Caki2 (cell line): ENCODE measurements around the gene CAST. TPM values are rescaled to one million over a fixed set of nuclear protein-coding genes. Genes with fewer than 3 reads are reported as not detected.
"Not testable (repeated sequence)": the region's sequence is repeated elsewhere in the genome, so short reads cannot be mapped to it uniquely, and the experiment has no call there.

Experiments
- DNase-seq: peaks from one replicate; pipeline ENCODE4 v3.0.0-alpha.2; 2015; ENCODE audit warnings: low read depth
- in situ Hi-C: cut with HindIII; loops from 2 replicates; pipeline ENCODE4 v1.10.0; 2016; ENCODE audit warnings: low sequenced_read_pairs, low pct_unique_long_range_greater_than_20kb, mixed read lengths
- total RNA-seq: library from RNA; depleted of rRNA; stranded (reverse); fragments of >200 nt; shearing (Covaris generic); gene quantifications from 2 replicates; pipeline ENCODE4 v1.2.3, GENCODE V29; 2014; ENCODE audit warnings: low replicate concordance

CAST gene
- total RNA-seq, 1 experiment from 2014 or later = 63.5 TPM

GRCh38 chr5:96726802-96727201 lies 64.6 kb downstream of the CAST start:
- DNase-seq = no peak
- in situ Hi-C loops = no loop called here

DNA sequence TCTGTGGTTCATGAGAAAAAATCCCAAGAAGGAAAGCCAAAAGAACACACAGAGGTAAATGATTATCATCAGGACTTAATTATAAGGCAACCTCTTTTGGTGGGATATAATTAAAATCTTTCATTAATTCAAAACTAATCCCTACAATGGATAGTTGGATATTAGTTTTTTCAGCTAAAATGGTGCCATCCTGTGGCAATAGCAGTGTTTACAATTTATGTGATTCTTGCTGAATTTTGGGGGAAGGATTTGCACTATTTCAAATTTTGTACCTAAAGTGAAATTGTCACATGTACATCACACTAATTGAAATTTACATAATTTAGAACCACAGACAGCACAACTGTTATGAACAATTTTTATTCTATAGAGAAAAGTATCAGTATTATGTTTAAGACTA lies 67.0 kb downstream of the CAST start:
- DNase-seq = no peak
- in situ Hi-C loops = no loop called here

GRCh38 chr5:96730586-96730985 lies 68.4 kb downstream of the CAST start:
- in situ Hi-C loops = no loop called here
- no peak for DNase-seq

- in situ Hi-C loops = no loop called here
- DNase-seq = no peak
Measured at GRCh38 chr5:96733771-96734500, 71.8 kb downstream of the CAST start.

DNA sequence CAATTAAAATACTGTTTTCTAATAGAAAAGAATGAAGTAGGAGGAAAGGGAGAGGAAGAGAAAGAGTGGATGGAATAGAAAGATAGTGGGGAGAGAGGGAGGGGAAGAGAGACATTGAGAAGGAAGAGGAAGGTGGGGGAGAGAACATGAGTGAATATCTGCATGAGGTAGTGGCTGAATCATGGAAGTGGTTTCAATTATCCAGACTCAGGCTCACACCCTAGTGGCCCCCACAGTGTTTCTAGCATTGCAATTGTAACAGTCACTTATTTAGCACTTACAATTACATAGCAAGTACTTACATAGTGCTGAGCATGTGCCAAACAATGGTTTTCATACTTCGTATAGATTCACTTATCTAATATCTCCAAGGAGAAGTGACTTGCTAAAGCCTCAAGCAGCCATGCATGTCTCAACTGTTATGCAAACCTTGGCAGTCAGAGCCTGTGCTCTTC lies 72.7 kb downstream of the CAST start:
- in situ Hi-C loops = no loop called here
- no peak for DNase-seq

- DNase-seq = no peak
- in situ Hi-C loops = no loop called here
Measured at GRCh38 chr5:96736937-96737336, 74.8 kb downstream of the CAST start.

- in situ Hi-C loops = no loop called here
- no peak for DNase-seq
Measured at GRCh38 chr5:96741106-96741505, 78.9 kb downstream of the CAST start.

GRCh38 chr5:96741891-96742309 lies 79.7 kb downstream of the CAST start:
- DNase-seq = no peak
- in situ Hi-C loops = no loop called here

GRCh38 chr5:96742538-96742937 lies 80.4 kb downstream of the CAST start:
- no peak for DNase-seq
- in situ Hi-C loops = no loop called here

GRCh38 chr5:96743065-96743768 lies 81.0 kb downstream of the CAST start:
- no peak for DNase-seq
- in situ Hi-C loops = no loop called here

- in situ Hi-C loops = no loop called here
- no peak for DNase-seq
Measured at GRCh38 chr5:96743805-96744204, 81.6 kb downstream of the CAST start.

DNA sequence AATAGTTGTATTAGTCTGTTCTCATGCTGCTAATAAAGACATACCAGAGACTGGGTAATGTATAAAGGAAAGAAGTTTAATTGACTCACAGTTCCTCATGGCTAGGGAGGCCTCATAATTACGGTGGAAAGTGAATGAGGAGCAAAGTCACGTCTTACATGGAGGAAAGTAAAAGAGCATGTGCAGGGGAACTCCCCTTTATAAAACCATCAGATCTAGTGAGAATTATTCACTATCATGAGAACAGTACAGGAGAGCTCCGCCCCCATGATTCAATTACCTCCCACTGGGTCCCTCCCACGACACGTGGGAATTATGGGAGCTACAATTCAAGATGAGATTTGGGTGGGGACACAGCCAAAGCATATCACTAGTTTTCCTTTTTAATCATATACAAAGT lies 82.0 kb downstream of the CAST start:
- in situ Hi-C loops, DNase-seq: not testable (repeated sequence)

DNA sequence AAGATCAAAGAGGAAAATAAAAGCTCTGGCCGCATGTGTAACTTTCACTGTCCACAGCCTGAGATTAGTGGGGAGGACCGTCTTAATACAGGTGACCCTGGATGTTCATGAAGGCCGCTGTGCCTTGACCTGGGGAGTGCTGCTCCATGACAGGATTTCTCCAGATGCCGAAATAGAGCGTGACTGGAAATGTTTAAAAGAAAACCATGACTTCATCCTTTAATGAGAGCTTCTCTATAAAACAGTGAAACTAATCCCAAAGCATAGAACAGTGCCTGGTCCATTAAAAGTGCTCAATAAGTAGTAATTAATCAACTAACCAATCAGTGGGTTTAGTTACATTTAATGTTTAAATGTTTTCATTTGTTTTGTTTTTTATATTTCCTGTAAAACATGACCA lies 82.8 kb downstream of the CAST start:
- in situ Hi-C loops = no loop called here
- DNase-seq = no peak

GRCh38 chr5:96745844-96746531 lies 83.8 kb downstream of the CAST start:
- DNase-seq = no peak
- in situ Hi-C loops = no loop called here

- in situ Hi-C loops = no loop called here
Measured at GRCh38 chr5:96747720-96748119, 85.5 kb downstream of the CAST start.

DNA sequence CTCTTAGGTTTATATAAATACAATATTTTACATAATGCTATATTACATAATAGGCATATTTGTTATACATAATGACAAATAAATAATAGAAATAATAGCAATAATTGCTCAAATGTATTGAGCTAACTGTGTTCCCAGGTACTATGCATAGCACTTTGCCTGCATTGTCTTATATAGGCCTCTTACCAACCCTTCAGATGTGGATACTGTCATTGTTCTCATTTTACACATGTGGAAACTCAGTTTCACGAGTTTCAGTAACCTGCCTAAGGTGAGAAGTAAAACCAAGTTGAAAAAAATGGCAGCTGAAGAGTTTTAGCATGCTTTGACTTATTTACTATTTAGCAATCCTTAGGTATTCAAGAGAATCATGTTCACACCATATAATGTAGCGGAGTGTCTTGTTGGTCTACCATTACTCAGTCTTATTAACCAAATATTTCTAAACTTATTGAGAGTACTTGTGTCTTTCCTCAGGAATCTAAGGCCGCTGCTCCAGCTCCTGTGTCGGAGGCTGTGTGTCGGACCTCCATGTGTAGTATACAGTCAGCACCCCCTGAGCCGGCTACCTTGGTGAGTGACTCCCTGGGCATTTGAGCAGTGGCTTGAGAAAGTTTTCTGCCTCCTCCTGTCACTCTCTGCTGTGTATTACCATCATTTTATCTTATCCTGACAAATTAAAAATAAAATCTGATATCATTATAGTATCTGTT lies 88.1 kb downstream of the CAST start:
- in situ Hi-C loops = no loop called here
- DNase-seq = no peak

More at GRCh38 chr5:96747720-96748119, 85.5 kb downstream of the CAST start:
- DNase-seq = no peak

DNA sequence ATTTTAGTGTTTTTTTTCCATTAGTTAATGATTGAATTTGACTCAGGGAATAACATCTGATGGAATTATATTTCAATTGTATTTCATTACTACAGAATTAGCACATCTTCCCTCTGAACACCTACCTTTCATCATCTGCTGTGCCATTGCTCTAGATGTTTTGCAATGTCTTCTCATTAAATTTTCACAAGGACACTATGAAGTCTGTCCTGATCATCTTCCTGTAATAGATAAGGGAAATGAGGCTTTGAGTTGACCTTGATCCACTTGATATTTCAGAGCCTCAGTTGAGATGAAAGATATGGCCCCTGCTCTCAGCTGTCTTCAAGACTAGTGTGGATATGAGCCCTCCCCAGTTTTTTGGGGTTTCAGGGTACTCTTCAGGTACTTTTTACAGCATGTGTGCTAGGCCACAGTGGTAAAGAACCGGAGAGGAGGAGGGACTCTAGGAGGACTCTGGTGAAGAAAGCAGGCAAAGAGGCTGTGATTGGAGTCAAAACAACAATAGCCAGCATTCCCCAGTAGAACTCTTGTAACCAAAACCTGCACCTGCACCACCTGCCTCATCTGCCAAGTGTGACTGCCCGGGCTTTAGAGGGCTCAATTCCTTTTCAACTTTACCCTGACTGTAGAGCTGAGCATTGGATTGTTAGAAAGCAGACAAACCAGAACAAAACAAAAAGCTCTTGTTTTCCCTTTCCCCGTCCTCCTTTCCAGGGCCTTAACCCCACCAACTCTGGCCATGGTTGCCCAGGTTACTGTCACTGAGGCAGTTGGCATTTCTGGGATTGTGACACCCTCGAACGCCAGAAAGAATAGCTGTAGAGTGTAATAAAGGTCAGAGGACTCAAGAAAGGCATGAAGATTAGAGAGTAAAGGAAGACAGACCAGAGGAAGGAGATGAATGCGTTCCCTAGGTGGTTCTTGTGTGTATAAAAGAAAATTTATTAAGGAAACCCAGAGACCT lies 89.3 kb downstream of the CAST start:
- in situ Hi-C loops = no loop called here
- no peak for DNase-seq
